NCI-H69 (cell line): ENCODE results near the gene MBD3L3.
"Not testable (repeated sequence)": the region's sequence is repeated elsewhere in the genome, so short reads cannot be mapped to it uniquely, and the experiment has no call there.

Experiments
- DNase-seq: peaks from one replicate; lab custom pipeline; 2025; lab: John Stamatoyannopoulos, UW

Gene MBD3L3

GRCh38 chr19:7058576-7058975 lies at the start of gene MBD3L3:
TSS of gene MBD3L3 (minus strand) at chr19:7058676. CDS start at chr19:7058605, 71 bp downstream.
- not testable (repeated sequence) for DNase-seq

GRCh38 chr19:7106711-7107657 lies 48.5 kb upstream of the MBD3L3 start:
- DNase-seq = no peak

- no peak for DNase-seq
Measured at GRCh38 chr19:7104747-7105447, 46.4 kb upstream of the MBD3L3 start.

- DNase-seq = no peak
Measured at GRCh38 chr19:7101498-7102253, 43.2 kb upstream of the MBD3L3 start.

- DNase-seq = no peak
Measured at GRCh38 chr19:7099597-7099921, 41.1 kb upstream of the MBD3L3 start.

- DNase-seq = peak; percentile 98
Measured at GRCh38 chr19:7098701-7099596, 40.5 kb upstream of the MBD3L3 start.

- DNase-seq = no peak
Measured at GRCh38 chr19:7098096-7098495, 39.6 kb upstream of the MBD3L3 start.

- no peak for DNase-seq
Measured at GRCh38 chr19:7088999-7089398, 30.5 kb upstream of the MBD3L3 start.

GRCh38 chr19:7083076-7083956 lies 24.8 kb upstream of the MBD3L3 start:
- peak; percentile 11 for DNase-seq

GRCh38 chr19:7078008-7078407 lies 19.5 kb upstream of the MBD3L3 start:
- DNase-seq = no peak

- DNase-seq = no peak
Measured at GRCh38 chr19:7076151-7076550, 17.7 kb upstream of the MBD3L3 start.

GRCh38 chr19:7074705-7075282 lies 16.3 kb upstream of the MBD3L3 start:
- DNase-seq = no peak

GRCh38 chr19:7072541-7072940 lies 14.1 kb upstream of the MBD3L3 start:
- no peak for DNase-seq

GRCh38 chr19:7069904-7070226 lies 11.4 kb upstream of the MBD3L3 start:
- peak; percentile 51 for DNase-seq

- peak; percentile 98 for DNase-seq
Measured at GRCh38 chr19:7069042-7069903, 10.8 kb upstream of the MBD3L3 start, which contains the start of gene ZNF557. TSS of gene ZNF557 (plus strand) at chr19:7069703. CDS start at chr19:7075075, 5,372 bp downstream.

GRCh38 chr19:7068599-7068998 lies 10.1 kb upstream of the MBD3L3 start:
- no peak for DNase-seq

- DNase-seq = no peak
Measured at GRCh38 chr19:7067716-7068115, 9.2 kb upstream of the MBD3L3 start.

GRCh38 chr19:7067122-7067521 lies 8.6 kb upstream of the MBD3L3 start:
- peak; percentile 66 for DNase-seq

GRCh38 chr19:7063764-7064418 lies 5.4 kb upstream of the MBD3L3 start:
- DNase-seq = no peak
